Cardiac muscle cell (in vitro differentiated cells and primary cell): ENCODE measurements around the gene RHOF. TPM values are rescaled to one million over a fixed set of nuclear protein-coding genes. Genes with fewer than 3 reads are reported as not detected.

Source experiments
- DNase-seq, 2 donors: peaks; one replicate each; pipeline versions ENCODE4 v3.0.0 to v3.0.0-alpha.2; 2010 to 2017; ENCODE audit warnings: low read depth in 1 of 2, low spot score in 1 of 2
- H3K27ac ChIP-seq: fragments of 200-600 bp; sonication (generic); 2 replicates; pipeline ENCODE4 v1.5.1; 2016
- H3K27me3 ChIP-seq: fragments of 200-600 bp; sonication (generic); 2 replicates; pipeline ENCODE4 v1.6.0; 2016; ENCODE audit warnings: control low read depth
- H3K36me3 ChIP-seq: fragments of 200-600 bp; sonication (generic); 2 replicates; pipeline ENCODE4 v1.5.1; 2016; ENCODE audit warnings: control low read depth
- H3K4me1 ChIP-seq: fragments of 200-600 bp; sonication (generic); 2 replicates; pipeline ENCODE4 v1.8.1; 2017; ENCODE audit warnings: low read depth, mild to moderate bottlenecking, mixed run types
- H3K4me3 ChIP-seq: fragments of 200-600 bp; sonication (generic); 2 replicates; pipeline ENCODE4 v1.5.1; 2016; ENCODE audit warnings: mild to moderate bottlenecking
- H3K9me3 ChIP-seq: fragments of 200-600 bp; sonication (generic); 2 replicates; pipeline ENCODE4 v1.5.1; 2017; ENCODE audit warnings: low read depth, mild to moderate bottlenecking, control low read depth
- CTCF ChIP-seq: IDR thresholded peaks from 2 replicates; pipeline ENCODE4 v1.5.1; 2012; ENCODE audit warnings: low read depth, mild to moderate bottlenecking, low read length
- polyA plus RNA-seq: library from polyadenylated mRNA; unstranded; fragments of >200 nt; fragmentation: Nextera tagmentation; extraction: Ambion mirVana; gene quantifications from 2 replicates; pipeline ENCODE4 v1.2.1, GENCODE V29; 2016
- total RNA-seq: library from RNA; depleted of rRNA; stranded (reverse); fragments of >200 nt; gene quantifications from 2 replicates; pipeline ENCODE4 v1.2.3, GENCODE V29; 2016

Gene RHOF
- total and polyA plus RNA-seq, 2 experiments from 2014 or later = 21.5 to 56.3 TPM

GRCh38 chr12:121783766-121784165, 9.7 kb downstream of the RHOF start:
- no peak for DNase-seq
- no peak overlapping the region for H3K27ac ChIP-seq
- peaks cover 6% of the 10 kb centered on the region for H3K36me3 ChIP-seq
- peaks cover 13% of the 10 kb centered on the region for H3K4me1 ChIP-seq
- no peak for TF ChIP-seq CTCF
- H3K9me3 ChIP-seq = no peaks in the 10 kb centered on the region
- H3K4me3 ChIP-seq = no peak overlapping the region
- H3K27me3 ChIP-seq = no peaks in the 10 kb centered on the region

- peaks cover 6% of the 10 kb centered on the region for H3K36me3 ChIP-seq
Observed at GRCh38 chr12:121781998-121782979, 11.2 kb downstream of the RHOF start.

GRCh38 chr12:121781484-121781997, 11.9 kb downstream of the RHOF start:
- H3K9me3 ChIP-seq = no peaks in the 10 kb centered on the region
- TF ChIP-seq CTCF = no peak
- peak overlapping the region; percentile 68 for H3K27ac ChIP-seq
- DNase-seq = no peak
- H3K27me3 ChIP-seq = no peaks in the 10 kb centered on the region
- peaks cover 12% of the 10 kb centered on the region for H3K4me1 ChIP-seq
- H3K36me3 ChIP-seq = peaks cover 6% of the 10 kb centered on the region
- H3K4me3 ChIP-seq = no peak overlapping the region

More at GRCh38 chr12:121781998-121782979, 11.2 kb downstream of the RHOF start:
- H3K27me3 ChIP-seq = no peaks in the 10 kb centered on the region
- peak overlapping the region; percentile 68 for H3K27ac ChIP-seq
- TF ChIP-seq CTCF = no peak
- peaks cover 12% of the 10 kb centered on the region for H3K4me1 ChIP-seq
- DNase-seq = no peak
- no peaks in the 10 kb centered on the region for H3K9me3 ChIP-seq
- H3K4me3 ChIP-seq = no peak overlapping the region

- H3K4me1 ChIP-seq = peaks cover 12% of the 10 kb centered on the region
Observed at GRCh38 chr12:121780429-121780828, 13.1 kb downstream of the RHOF start.

GRCh38 chr12:121779422-121779895, 14.0 kb downstream of the RHOF start:
- H3K4me1 ChIP-seq = peaks cover 12% of the 10 kb centered on the region
- H3K36me3 ChIP-seq = peaks cover 6% of the 10 kb centered on the region
- no peak for DNase-seq
- H3K9me3 ChIP-seq = no peaks in the 10 kb centered on the region
- H3K4me3 ChIP-seq = no peak overlapping the region
- no peak for TF ChIP-seq CTCF
- no peak overlapping the region for H3K27ac ChIP-seq
- H3K27me3 ChIP-seq = no peaks in the 10 kb centered on the region

More at GRCh38 chr12:121780429-121780828, 13.1 kb downstream of the RHOF start:
- H3K36me3 ChIP-seq = peaks cover 6% of the 10 kb centered on the region
- H3K4me3 ChIP-seq = no peak overlapping the region
- no peak for TF ChIP-seq CTCF
- H3K9me3 ChIP-seq = no peaks in the 10 kb centered on the region
- no peak for DNase-seq
- no peak overlapping the region for H3K27ac ChIP-seq
- H3K27me3 ChIP-seq = no peaks in the 10 kb centered on the region
